AG04450 (cell line): ENCODE data around the gene PPIL4. TPM values are rescaled to one million over a fixed set of nuclear protein-coding genes. Genes with fewer than 3 reads are reported as not detected.
"Not testable (repeated sequence)": the region's sequence is repeated elsewhere in the genome, so short reads cannot be mapped to it uniquely, and the experiment has no call there.

Source experiments
- CTCF ChIA-PET: fragments of 300-600, 350-600 bp; formaldehyde crosslinking; extraction: SDS; loops from one replicate; lab custom pipeline; 2022; ENCODE audit warnings: antibody characterized with exemption, inconsistent platforms; lab: Charles Lee
- POLR2A ChIA-PET: fragments of 350-600 bp; formaldehyde crosslinking; extraction: SDS; loops from one replicate; lab custom pipeline; 2021; ENCODE audit warnings: antibody characterized with exemption, inconsistent platforms; lab: Yijun Ruan, JAX
- DNase-seq: peaks from one replicate; pipeline ENCODE4 v3.0.0-alpha.2; 2011; ENCODE audit warnings: low read depth, low spot score
- H3K27ac ChIP-seq: one replicate; pipeline ENCODE4 v1.5.1; 2012; ENCODE audit warnings: low read depth, low read length, control low read depth
- H3K27me3 ChIP-seq: one replicate; pipeline ENCODE4 v1.6.0; 2012; ENCODE audit warnings: low read length; ENCODE audit not compliant: control insufficient read depth, insufficient read depth
- H3K4me3 ChIP-seq: 2 replicates; pipeline ENCODE4 v1.5.1; 2011; ENCODE audit warnings: mild to moderate bottlenecking, low read depth, low read length, control low read depth
- H3K9me3 ChIP-seq: 2 replicates; pipeline ENCODE4 v1.5.1; 2012; ENCODE audit warnings: low read length; ENCODE audit not compliant: control insufficient read depth, insufficient read depth
- CTCF ChIP-seq: IDR thresholded peaks from 2 replicates; pipeline ENCODE4 v1.5.1; 2011; ENCODE audit warnings: low read depth, low read length, control low read depth, inconsistent platforms
- polyA plus RNA-seq: library from polyadenylated mRNA; depleted of rRNA; stranded (reverse); fragments of >200 nt; gene quantifications from 2 replicates; pipeline ENCODE4 v1.2.3, GENCODE V29; 2011

PPIL4 gene
- polyA plus RNA-seq, 1 experiment: 14.7 TPM

GRCh38 chr6:149501201-149501600, 44.6 kb downstream of the PPIL4 start:
- TF ChIP-seq CTCF: no peak
- Histone ChIP-seq H3K27ac (no peak overlapping the region), H3K27me3 (no peaks in the 10 kb centered on the region), H3K4me3 (no peak overlapping the region), H3K9me3 (no peaks in the 10 kb centered on the region)
- ChIA-PET CTCF (no interaction called here), POLR2A (no interaction called here)
- no peak for DNase-seq

GRCh38 chr6:149500096-149500495, 45.7 kb downstream of the PPIL4 start:
- ChIA-PET CTCF (no interaction called here), POLR2A (no interaction called here)

GRCh38 chr6:149499066-149499465, 46.8 kb downstream of the PPIL4 start:
- DNase-seq: peak; percentile 93
- Histone ChIP-seq H3K4me3 (no peak overlapping the region), H3K27ac (no peak overlapping the region), H3K9me3 (no peaks in the 10 kb centered on the region), H3K27me3 (no peaks in the 10 kb centered on the region)
- ChIA-PET POLR2A (no interaction called here), CTCF (no interaction called here)
- no peak for TF ChIP-seq CTCF

More at GRCh38 chr6:149500096-149500495, 45.7 kb downstream of the PPIL4 start:
- no peak for DNase-seq
- Histone ChIP-seq H3K9me3 (no peaks in the 10 kb centered on the region), H3K27me3 (no peaks in the 10 kb centered on the region), H3K27ac (no peak overlapping the region), H3K4me3 (no peak overlapping the region)
- TF ChIP-seq CTCF: no peak

GRCh38 chr6:149497365-149497764, 48.5 kb downstream of the PPIL4 start:
- Histone ChIP-seq H3K27ac (no peak overlapping the region), H3K9me3 (no peaks in the 10 kb centered on the region), H3K4me3 (no peak overlapping the region), H3K27me3 (no peaks in the 10 kb centered on the region)
- POLR2A ChIA-PET: no interaction called here
- TF ChIP-seq CTCF: no peak
- CTCF ChIA-PET: interaction anchor here (1.5 kb wide), 1 partner anchor 20 kb away, joined by 4 read pairs; no protein-coding TSS in a partner anchor
- no peak for DNase-seq

- H3K4me3 ChIP-seq, POLR2A ChIA-PET, H3K9me3 ChIP-seq, H3K27me3 ChIP-seq: not testable (repeated sequence)
- CTCF ChIA-PET: interaction anchor here (1.5 kb wide), 1 partner anchor 21 kb away, joined by 4 read pairs; no protein-coding TSS in a partner anchor
- H3K27ac ChIP-seq: peak overlapping the region; percentile 39
- peak; percentile 7 for DNase-seq
Observed at GRCh38 chr6:149496597-149496996, 49.2 kb downstream of the PPIL4 start.

GRCh38 chr6:149495349-149496016, 50.4 kb downstream of the PPIL4 start:
- H3K4me3 ChIP-seq, DNase-seq, POLR2A ChIA-PET, H3K27me3 ChIP-seq, H3K9me3 ChIP-seq, H3K27ac ChIP-seq: not testable (repeated sequence)
- CTCF ChIA-PET: interaction anchor here (0.6 to 1.7 kb wide), 2 partner anchors 11 to 64 kb away, joined by 3 to 6 read pairs; no protein-coding TSS in a partner anchor

GRCh38 chr6:149494810-149495209, 51.0 kb downstream of the PPIL4 start:
- CTCF ChIA-PET: interaction anchor here (0.7 to 1.7 kb wide), 2 partner anchors 63 to 468 kb away, joined by 6 read pairs; no protein-coding TSS in a partner anchor
- POLR2A ChIA-PET: not testable (repeated sequence)

More at GRCh38 chr6:149494810-149495209, 51.0 kb downstream of the PPIL4 start:
- H3K27me3 ChIP-seq, H3K27ac ChIP-seq, H3K9me3 ChIP-seq, H3K4me3 ChIP-seq, DNase-seq: not testable (repeated sequence)
